Mesangial cell (primary cell): Measurements from ENCODE around the gene PRM1. TPM values are rescaled to one million over a fixed set of nuclear protein-coding genes. Genes with fewer than 3 reads are reported as not detected.

ENCODE experiments used
- total RNA-seq: library from RNA; depleted of rRNA; stranded (reverse); fragments of >200 nt; gene quantifications from 2 replicates; pipeline ENCODE4 v1.2.3, GENCODE V29; 2015

The PRM1 gene
- total RNA-seq: not detected in 2 replicates

DNA sequence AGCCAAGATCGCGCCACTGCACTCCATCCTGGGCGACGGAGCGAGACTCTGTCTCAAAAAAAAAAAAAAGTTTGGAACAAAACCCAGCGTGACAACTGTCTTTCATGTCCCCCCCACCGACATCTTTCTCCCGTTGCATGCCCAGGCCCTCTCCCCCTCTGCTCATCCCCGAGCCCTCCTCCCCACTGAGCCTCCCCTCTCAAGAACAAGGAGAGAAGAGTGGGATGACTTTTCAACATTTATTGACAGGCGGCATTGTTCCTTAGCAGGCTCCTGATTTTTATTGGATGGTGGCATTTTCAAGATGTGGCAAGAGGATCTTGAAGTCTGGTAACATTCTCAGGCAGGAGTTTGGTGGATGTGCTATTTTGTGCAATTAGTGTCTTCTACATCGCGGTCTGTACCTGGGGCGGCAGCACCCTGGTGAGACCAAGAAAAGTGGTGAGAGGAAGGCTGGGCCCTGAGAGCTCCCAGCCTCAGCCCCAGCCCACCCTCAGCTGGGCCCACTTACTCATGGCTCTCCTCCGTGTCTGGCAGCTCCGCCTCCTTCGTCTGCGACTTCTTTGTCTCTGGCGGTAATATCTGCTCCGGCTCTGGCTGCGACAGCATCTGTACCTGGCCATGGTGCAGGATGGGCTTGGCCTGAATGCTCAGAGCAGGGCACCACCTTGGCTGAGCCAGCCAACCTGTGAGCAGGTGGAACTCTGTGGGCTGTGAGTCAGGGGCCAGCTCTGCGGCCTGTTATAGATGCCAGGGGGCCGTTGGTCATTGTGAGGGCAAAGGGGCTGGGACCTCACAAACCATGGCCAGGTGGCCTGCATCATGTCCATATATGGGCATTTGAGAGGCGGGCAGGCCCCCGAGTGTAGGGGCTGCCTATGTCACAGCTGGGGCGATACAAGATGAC, at the start of gene PRM1:
Gene PRM1, minus strand, starts transcription at position 715 of the 907 bp plus-strand sequence. Its CDS starts 92 bp downstream, at position 623.

GRCh38 chr16:11276143-11276895, 4.8 kb downstream of the PRM1 start, which contains the start of gene PRM2:
Gene PRM2 (minus strand): TSS chr16:11276480. CDS start chr16:11276370, 110 bp downstream.

DNA sequence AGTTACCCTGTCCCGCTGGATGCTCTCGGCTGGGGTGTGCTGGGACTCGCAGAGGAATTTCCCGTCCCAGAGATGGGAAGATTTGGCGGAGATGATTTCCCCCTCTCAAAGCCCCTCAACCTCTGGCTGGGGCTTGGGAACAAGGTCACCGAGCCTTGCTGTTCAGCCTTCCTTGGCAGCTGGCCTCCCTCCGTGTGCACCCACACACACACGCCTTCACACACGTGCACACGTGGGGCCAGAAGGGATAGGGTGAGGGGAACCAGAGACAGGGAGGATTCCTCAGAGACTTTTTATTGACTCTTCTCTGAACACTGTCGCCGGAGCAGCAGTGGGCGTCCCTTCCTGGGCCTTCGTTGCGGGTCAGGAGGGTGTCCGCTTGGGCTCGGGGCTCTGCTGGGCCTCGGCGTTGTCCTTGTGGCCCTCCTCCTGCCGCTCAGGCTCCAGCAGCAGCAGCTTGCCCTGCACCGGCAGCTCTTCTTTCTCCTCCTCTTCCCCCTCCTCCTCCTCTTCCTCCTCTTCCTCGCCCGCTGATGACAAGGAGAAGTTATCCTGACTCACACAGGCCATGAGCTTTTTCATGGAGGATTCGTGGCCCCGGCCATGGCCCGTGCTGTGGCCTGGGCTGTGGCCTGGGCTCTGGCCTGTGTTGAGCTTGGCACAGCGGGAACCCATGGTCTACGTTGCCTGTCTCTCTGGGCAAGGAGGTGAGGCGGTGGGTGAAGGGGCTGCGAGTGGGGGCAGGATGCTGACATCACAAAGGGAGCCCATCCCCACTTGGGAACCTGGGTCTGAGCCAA, 8.0 kb downstream of the PRM1 start, which contains the start of gene PRM3:
Gene PRM3, minus strand, starts transcription at position 709 of the 800 bp plus-strand sequence. Its CDS starts 34 bp downstream, at position 675.

DNA sequence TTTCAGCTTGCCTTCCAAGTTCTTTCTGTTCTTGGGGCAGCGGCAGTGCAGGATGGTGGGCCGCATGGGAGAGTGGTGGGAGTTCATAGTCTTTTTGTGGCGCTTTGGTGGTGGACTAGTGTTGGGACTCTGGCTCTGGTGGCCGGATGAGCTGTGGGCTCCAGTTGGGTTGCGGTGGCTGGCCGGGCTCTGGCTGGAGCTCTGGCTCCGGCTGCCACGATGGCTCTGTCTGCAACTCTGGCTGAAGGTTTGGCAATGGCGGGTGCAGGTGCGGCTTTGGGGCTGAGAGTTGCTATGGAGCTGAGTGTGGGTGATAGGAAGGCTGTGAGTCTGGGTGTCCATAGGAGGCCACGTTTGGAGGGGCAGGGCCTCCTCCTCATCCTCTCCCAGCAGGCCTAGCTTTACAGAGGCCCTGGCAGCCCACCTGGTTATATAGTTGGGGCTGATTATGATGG, 12.2 kb downstream of the PRM1 start, which contains the start of gene TNP2:
Gene TNP2, minus strand, starts transcription at position 405 of the 455 bp plus-strand sequence. Its CDS starts 63 bp downstream, at position 342.

DNA sequence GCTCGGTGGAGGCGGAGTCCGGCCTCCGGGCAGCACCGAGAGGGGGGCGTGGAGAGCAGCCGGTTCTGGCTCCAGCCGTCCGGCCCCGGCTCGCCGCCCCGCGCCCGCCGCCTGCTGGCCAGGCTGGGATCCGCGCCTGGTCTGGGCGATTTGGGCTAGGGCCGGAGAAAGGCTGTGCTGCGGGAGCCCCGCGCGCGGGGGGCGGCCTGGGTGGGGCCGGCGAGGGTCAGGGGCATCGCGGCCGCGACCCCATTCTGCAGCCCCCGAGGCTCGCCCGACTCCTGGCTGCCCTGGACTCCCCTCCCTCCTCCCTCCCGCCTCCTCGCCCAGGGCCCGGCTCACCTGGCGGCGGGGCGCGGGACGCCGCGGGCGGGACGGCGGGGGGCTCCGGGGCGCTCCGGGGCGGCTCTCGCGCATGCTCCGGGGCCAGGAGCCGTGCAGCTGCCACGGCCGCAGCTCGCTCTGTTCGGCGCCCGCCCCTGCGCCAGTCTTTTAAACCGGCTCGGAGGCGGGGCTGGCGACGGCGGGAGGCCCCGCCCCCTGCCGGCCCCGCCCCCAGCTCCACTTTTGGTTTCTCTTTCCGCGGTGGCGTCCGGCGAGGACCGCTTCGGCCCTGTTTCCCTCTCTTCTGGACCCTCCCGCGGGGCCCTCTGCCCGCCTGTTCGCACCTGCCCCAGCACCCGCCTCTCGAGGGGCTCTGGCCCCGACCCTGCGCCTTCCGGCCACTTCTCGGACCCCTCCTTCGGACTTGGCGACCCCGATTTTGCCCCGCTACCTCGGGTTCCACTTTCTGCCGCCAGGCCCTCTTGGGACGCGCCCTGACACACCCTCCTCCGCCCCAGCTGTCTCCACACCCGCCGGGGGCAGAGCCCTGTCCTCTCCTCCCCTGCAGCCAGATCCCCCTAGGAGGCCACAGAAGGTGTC, 25.1 kb downstream of the PRM1 start, which contains the start of gene SOCS1:
Gene SOCS1, minus strand, starts transcription at position 468 of the 924 bp plus-strand sequence. CDS start 726 bp downstream, outside the sequence.

Other genes starting within 250 kb of the PRM1 start
- gene SOCS1, start 25.1 kb downstream of the PRM1 start, total RNA-seq: 3.4 and 15.5 TPM in 2 replicates
- gene TNP2, start 12.0 kb downstream of the PRM1 start, total RNA-seq: not detected in 2 replicates
- gene PRM3, start 7.7 kb downstream of the PRM1 start, total RNA-seq: not detected in 2 replicates
- gene PRM2, start 4.8 kb downstream of the PRM1 start, total RNA-seq: not detected in 2 replicates
- gene RMI2, start 64.1 kb upstream of the PRM1 start, total RNA-seq: 9.6 and 12.1 TPM in 2 replicates